Fibroblast of lung (primary cell): Measurements from ENCODE around the gene UBN1. TPM values are rescaled to one million over a fixed set of nuclear protein-coding genes. Genes with fewer than 3 reads are reported as not detected.

ENCODE experiments used
- DNase-seq, 2 donors: peaks; one replicate each; pipeline versions ENCODE4 v3.0.0 to v3.0.0-alpha.2; 2010; ENCODE audit warnings: low read depth in 2 of 2
- H2AFZ ChIP-seq: 2 replicates; pipeline ENCODE4 v1.5.1; 2012; ENCODE audit warnings: low read length, control low read depth, inconsistent platforms
- H3K27ac ChIP-seq: 2 replicates; pipeline ENCODE4 v1.5.1; 2011; ENCODE audit warnings: low read length, control low read depth; ENCODE audit not compliant: insufficient read depth
- H3K27me3 ChIP-seq: 2 replicates; pipeline ENCODE4 v1.5.1; 2011; ENCODE audit warnings: mild to moderate bottlenecking, low read length; ENCODE audit not compliant: control insufficient read depth, insufficient read depth
- H3K36me3 ChIP-seq: 2 replicates; pipeline ENCODE4 v1.5.1; 2011; ENCODE audit warnings: low read length; ENCODE audit not compliant: control insufficient read depth, insufficient read depth
- H3K4me1 ChIP-seq: 2 replicates; pipeline ENCODE4 v1.5.1; 2011; ENCODE audit warnings: low read length; ENCODE audit not compliant: control insufficient read depth, insufficient read depth; ENCODE audit errors: extremely low read depth
- H3K4me2 ChIP-seq: 2 replicates; pipeline ENCODE4 v1.5.1; 2011; ENCODE audit warnings: low read length, control low read depth; ENCODE audit not compliant: insufficient read depth; ENCODE audit errors: extremely low read depth
- H3K4me3 ChIP-seq, 4 experiments: fragments of 200-600 bp in 1 of 4; sonication (generic) in 1 of 4; replicated peaks in 1 of 4; 2 replicates each; pipeline ENCODE4 v1.5.1; 2011 to 2016; ENCODE audit warnings: low read length in 4 of 4, low read depth in 3 of 4, mild to moderate bottlenecking in 3 of 4, control low read depth in 2 of 4, inconsistent platforms in 1 of 4, mixed read lengths in 1 of 4; ENCODE audit not compliant: insufficient read depth in 1 of 4; ENCODE audit errors: control extremely low read depth in 1 of 4
- H3K79me2 ChIP-seq: 2 replicates; pipeline ENCODE4 v1.5.1; 2012; ENCODE audit warnings: mild to moderate bottlenecking, low read length, inconsistent platforms; ENCODE audit not compliant: control insufficient read depth, insufficient read depth
- H3K9ac ChIP-seq: 2 replicates; pipeline ENCODE4 v1.5.1; 2011; ENCODE audit warnings: mild to moderate bottlenecking, low read length, control low read depth; ENCODE audit not compliant: insufficient read depth
- H3K9me3 ChIP-seq: 2 replicates; pipeline ENCODE4 v1.5.1; 2012; ENCODE audit warnings: low read depth, low read length; ENCODE audit not compliant: control insufficient read depth, insufficient read depth
- H4K20me1 ChIP-seq: 2 replicates; pipeline ENCODE4 v1.5.1; 2011; ENCODE audit warnings: low read length; ENCODE audit not compliant: control insufficient read depth, insufficient read depth; ENCODE audit errors: extremely low read depth
- EZH2 ChIP-seq: IDR thresholded peaks from 2 replicates; pipeline ENCODE4 v1.5.1; 2012; ENCODE audit warnings: low read length, control low read depth, mild to moderate bottlenecking; ENCODE audit errors: missing control alignments
- polyA plus RNA-seq, 2 donors: library from polyadenylated mRNA; depleted of rRNA in 1 of 2; stranded (reverse) in 1 of 2; unstranded in 1 of 2; fragments of >200 nt; gene quantifications; 2 replicates each; pipeline ENCODE4 v1.2.1, GENCODE V29; 2011 to 2012; ENCODE audit warnings: missing spikeins in 1 of 2
- total RNA-seq: library from RNA; depleted of rRNA; stranded (reverse); fragments of >200 nt; gene quantifications from 2 replicates; pipeline ENCODE4 v1.2.1, GENCODE V29; 2014
- TF ChIP-seq, protein P1 (sequence below), 2 donors: IDR thresholded peaks in 1 of 2; conservative IDR thresholded peaks in 1 of 2; 1 replicate in 1 of 2; 2 replicates in 1 of 2; pipeline ENCODE4 v1.5.1; 2011 to 2012; ENCODE audit warnings: low read length in 2 of 2, control low read depth in 1 of 2, inconsistent platforms in 1 of 2, low read depth in 1 of 2, mild to moderate bottlenecking in 1 of 2

Gene UBN1
- total and polyA plus RNA-seq, 2 donors (not counting 1 experiment from before 2014, with no cell fraction given), result 13.6 to 21.1 TPM

DNA sequence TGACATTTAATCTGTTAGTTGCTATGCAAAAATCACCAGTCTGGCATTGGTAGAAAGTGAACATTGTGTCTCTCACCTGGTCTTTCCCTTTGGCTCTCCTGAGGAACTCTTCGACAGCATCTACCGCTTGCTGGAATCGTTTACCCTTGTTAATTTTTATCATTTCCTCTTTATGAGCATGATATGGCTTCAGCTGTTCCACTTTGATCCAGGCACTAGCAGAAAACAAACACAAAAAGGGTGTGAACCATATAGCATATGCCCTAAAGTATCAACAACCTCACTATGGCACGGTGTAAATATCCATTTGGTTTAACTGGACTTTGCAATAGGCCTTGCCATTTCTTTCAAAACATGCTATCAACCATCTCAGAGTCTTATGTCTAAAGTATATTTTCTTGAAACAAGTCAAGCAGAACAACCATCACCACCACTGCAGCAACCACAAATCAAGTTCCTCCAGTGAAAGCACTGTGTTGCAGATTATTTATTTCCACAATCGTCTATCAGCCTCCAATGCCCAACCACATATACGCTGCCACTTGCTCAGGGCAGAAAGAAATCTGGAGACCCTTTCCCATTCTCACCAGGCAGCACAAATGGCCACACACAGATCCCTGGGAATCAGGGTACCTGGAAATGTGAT lies 14.5 kb upstream of the UBN1 start:
- Histone ChIP-seq H3K27ac (no peak overlapping the region), H3K4me2 (no peak overlapping the region), H2AFZ (no peak overlapping the region), H3K79me2 (peaks cover 2% of the 10 kb centered on the region), H3K36me3 (peaks cover 11% of the 10 kb centered on the region), H3K27me3 (no peaks in the 10 kb centered on the region), H3K9ac (no peak overlapping the region), H4K20me1 (no peaks in the 10 kb centered on the region), H3K4me1 (no peaks in the 10 kb centered on the region), H3K9me3 (no peaks in the 10 kb centered on the region), H3K4me3 (no peak overlapping the region)
- TF ChIP-seq, protein P1, sequence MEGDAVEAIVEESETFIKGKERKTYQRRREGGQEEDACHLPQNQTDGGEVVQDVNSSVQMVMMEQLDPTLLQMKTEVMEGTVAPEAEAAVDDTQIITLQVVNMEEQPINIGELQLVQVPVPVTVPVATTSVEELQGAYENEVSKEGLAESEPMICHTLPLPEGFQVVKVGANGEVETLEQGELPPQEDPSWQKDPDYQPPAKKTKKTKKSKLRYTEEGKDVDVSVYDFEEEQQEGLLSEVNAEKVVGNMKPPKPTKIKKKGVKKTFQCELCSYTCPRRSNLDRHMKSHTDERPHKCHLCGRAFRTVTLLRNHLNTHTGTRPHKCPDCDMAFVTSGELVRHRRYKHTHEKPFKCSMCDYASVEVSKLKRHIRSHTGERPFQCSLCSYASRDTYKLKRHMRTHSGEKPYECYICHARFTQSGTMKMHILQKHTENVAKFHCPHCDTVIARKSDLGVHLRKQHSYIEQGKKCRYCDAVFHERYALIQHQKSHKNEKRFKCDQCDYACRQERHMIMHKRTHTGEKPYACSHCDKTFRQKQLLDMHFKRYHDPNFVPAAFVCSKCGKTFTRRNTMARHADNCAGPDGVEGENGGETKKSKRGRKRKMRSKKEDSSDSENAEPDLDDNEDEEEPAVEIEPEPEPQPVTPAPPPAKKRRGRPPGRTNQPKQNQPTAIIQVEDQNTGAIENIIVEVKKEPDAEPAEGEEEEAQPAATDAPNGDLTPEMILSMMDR (conservative IDR thresholded peaks at IDR 0.05 in 1 of 2, IDR thresholded peaks at IDR 0.05 in 1 of 2; ENCODE audit: low read depth in 1 of 2, low read length in 2 of 2), result no peak
- TF ChIP-seq EZH2, result no peak
- DNase-seq, result no peak

- H2AFZ ChIP-seq, result no peak overlapping the region
- no peak overlapping the region for H3K9ac ChIP-seq
- no peak overlapping the region for H3K4me2 ChIP-seq
- peaks cover 2% of the 10 kb centered on the region for H3K79me2 ChIP-seq
- H3K27me3 ChIP-seq, result no peaks in the 10 kb centered on the region
- no peak for TF ChIP-seq EZH2
- TF ChIP-seq, protein P1 (conservative IDR thresholded peaks at IDR 0.05 in 1 of 2, IDR thresholded peaks at IDR 0.05 in 1 of 2; ENCODE audit: low read depth in 1 of 2, low read length in 2 of 2), result no peak
- H3K27ac ChIP-seq, result no peak overlapping the region
- H3K9me3 ChIP-seq, result no peaks in the 10 kb centered on the region
- no peaks in the 10 kb centered on the region for H3K4me1 ChIP-seq
- no peak for DNase-seq
- no peak overlapping the region for H3K4me3 ChIP-seq
- H3K36me3 ChIP-seq, result peaks cover 9% of the 10 kb centered on the region
- no peaks in the 10 kb centered on the region for H4K20me1 ChIP-seq
Measured at GRCh38 chr16:4833584-4833983, 13.7 kb upstream of the UBN1 start.

- Histone ChIP-seq H3K4me3 (no peak overlapping the region), H4K20me1 (no peaks in the 10 kb centered on the region), H3K4me1 (no peaks in the 10 kb centered on the region), H2AFZ (no peak overlapping the region), H3K27ac (no peak overlapping the region), H3K9me3 (no peaks in the 10 kb centered on the region), H3K4me2 (no peak overlapping the region), H3K79me2 (peaks cover 2% of the 10 kb centered on the region), H3K36me3 (peaks cover 11% of the 10 kb centered on the region), H3K27me3 (no peaks in the 10 kb centered on the region), H3K9ac (no peak overlapping the region)
- no peak for TF ChIP-seq EZH2
- TF ChIP-seq, protein P1 (conservative IDR thresholded peaks at IDR 0.05 in 1 of 2, IDR thresholded peaks at IDR 0.05 in 1 of 2; ENCODE audit: low read depth in 1 of 2, low read length in 2 of 2), result no peak
- no peak for DNase-seq
Measured at GRCh38 chr16:4836727-4837126, 10.6 kb upstream of the UBN1 start.
